NCI-H524 (cell line): ENCODE results near the gene HPS6.
"Not testable (repeated sequence)": the region's sequence is repeated elsewhere in the genome, so short reads cannot be mapped to it uniquely, and the experiment has no call there.

ENCODE experiments used
- DNase-seq, 2 experiments: peaks; one replicate each; lab custom pipeline; 2025; lab: John Stamatoyannopoulos, UW

Gene HPS6

DNA sequence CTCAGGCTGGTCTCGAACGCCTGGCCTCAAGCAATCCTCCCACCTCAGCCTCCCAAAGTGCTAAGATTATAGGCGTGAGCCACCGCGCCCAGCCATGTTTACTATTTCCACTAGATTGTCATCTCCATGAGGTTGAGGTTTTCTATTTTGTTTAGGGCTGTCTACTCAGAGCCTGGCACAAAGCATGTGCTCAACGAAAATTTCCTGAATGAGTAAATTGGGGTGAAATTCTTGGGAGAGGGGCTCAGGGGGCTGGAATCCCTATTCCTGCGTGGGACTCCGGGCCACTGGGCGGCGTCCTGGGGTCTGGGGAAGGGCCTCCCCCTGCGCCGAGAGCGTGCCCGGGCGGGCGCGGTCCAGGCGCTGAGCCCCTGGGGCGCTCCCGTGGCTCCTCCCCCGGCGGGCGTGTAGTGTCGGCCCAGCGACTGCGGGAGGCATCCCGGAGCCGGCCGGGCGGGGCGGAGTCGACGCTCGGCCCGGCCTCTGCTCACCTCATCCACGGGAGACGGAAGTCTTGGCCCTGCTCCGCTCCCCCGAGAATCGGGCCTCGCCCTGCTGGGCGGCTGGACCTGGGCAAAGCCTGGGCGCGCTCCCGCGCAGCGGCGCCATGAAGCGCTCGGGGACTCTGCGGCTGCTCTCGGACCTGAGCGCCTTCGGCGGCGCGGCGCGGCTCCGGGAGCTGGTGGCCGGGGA lies at the start of gene HPS6:
HPS6 (plus strand) TSS at position 482 of the 693 bp plus-strand sequence; CDS start at position 608, 126 bp downstream.
- peak; percentile 26 to 73 for DNase-seq

DNA sequence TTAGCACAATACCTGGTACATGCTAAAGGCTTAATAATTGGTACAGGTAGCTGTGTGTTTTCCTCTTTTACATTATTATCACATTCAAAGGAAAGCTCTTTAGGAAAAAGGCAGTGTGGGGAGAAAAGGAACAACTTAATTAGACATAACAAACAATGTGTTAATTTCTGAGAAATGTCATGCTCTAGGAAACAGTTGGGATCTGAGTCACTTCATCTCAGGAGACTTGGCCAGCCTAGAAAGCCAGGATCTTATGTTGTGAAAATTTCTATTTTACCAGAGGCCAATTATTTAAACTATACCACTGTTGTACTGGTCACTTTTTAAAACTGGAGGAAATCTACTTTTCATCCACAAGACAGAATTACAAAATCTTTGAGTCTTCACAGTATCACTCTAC lies 48.7 kb upstream of the HPS6 start:
- DNase-seq: no peak

DNA sequence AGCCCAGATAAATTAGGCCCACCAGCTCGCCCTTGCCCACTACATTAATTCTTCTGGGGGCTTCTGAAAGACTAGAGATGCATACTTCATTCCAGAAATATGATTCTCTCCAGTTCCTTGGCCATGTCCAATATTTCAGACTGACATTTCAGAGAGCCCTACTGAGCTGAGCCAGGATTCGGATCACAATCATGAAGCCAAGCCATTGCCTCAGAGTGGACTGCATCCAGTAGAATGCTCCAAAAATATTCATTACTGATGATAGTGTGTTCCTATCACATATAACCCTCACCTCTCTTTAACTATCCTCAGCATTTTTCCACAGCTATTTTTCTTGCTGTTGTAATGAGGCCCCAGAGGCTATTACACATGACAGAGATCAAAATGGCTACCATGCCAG lies 47.9 kb upstream of the HPS6 start:
- DNase-seq: no peak

DNA sequence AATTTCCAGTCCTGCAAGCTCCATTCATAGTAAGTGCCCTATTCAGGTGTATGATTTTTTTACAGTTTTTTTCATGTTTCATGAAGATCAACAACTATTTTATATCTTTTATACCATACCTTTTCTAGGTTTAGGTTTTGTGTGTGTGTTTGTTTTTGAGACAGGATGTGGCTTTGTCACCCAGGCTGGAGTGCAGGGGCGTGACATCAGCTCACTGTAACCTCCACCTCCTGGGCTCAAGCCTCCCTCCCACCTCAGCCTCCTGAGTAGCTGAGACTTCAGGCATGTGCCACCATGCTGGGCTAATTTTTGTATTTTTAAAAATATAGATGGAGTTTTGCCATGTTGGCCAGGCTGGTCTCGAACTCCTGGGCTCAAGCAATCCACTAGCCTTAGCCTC lies 44.2 kb upstream of the HPS6 start:
- DNase-seq: no peak

DNA sequence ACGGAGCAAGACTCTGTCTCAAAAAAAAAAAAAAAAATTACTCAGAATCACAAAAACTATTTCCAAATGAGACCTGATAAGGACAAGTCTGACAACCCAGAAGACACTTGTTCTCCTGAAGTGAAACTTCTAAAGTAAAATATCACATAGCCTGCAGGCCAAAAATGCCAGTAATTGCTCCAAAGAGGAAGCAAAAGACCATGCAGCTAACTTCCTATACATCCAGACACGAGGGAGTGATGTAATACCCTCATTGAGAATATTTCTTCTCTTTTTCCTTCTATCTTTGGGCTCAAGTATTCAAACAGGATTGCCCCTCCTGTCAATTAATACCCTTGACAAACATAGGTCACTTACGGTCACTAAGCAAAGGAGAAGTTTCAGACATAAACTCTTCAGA lies 40.4 kb upstream of the HPS6 start:
- DNase-seq: no peak

DNA sequence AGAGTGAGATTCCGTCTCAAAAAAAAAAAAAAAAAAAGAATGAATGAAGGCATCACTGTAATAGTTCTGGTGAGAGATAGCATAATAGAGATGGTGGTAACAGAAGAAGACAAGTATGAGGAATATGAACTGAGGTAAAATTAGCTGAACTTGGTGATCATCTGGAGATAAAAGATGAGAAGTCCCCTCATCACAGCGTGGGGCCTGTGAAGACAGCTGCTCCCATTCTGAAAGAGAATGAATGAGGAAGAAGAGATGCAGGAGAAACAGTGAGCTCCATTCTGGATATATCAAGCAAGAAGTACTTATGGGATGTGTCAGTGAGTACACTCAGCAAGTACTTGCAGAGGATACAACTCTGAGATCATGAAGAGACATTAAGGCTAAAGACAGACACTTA lies 37.9 kb upstream of the HPS6 start:
- no peak for DNase-seq

DNA sequence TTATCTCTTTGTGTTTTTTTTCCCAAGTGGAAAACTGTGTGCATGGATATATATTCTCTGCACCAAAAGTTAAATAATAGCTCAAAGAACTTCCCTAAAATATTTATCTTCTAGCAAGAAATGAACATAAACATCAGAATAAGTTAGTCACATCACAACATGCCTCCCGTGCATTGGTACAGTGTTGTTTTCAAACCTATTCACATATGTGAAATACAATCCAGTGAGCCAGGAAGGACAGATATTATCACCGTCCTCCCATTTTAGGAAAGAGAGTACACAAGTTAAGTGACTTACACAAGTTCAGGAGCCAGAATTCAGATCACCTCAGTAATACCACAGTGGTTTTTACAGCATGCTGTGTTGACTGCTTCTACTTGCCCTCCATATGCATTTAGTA lies 31.4 kb upstream of the HPS6 start:
- no peak for DNase-seq

DNA sequence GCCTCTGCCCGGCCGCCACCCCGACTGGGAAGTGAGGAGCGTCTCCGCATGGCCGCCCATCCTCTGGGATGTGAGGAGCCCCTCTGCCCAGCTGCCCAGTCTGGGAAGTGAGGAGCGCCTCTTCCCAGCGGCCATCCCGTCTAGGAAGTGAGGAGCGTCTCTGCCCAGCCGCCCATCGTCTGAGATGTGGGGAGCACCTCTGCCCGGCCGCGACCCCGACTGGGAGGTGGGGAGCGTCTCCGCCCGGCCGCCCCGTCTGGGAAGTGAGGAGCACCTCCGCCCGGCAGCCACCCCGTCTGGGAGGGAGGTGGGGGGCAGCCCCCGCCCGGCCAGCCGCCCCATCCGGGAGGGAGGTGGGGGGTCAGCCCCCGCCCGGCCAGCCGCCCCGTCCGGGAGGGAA lies 29.3 kb upstream of the HPS6 start:
- not testable (repeated sequence) for DNase-seq

DNA sequence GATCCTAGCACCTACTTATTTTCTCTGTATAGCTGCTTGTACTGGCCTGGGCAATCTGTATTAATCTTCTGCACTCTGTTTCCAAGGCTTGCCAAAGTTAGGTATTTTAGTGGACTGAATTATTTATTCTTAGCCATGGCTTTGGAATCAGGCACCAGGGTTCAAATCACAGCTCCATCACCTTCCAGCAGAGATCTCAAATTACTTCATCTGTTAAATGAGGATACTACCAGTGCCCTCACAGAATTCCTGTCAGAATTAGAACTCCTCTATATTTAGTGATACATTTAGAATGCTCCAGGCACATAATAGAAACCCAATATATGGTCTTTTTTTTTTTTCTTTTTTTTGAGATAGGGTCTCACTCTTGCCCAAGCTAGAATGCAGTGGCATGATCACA lies 26.7 kb upstream of the HPS6 start:
- DNase-seq: no peak

DNA sequence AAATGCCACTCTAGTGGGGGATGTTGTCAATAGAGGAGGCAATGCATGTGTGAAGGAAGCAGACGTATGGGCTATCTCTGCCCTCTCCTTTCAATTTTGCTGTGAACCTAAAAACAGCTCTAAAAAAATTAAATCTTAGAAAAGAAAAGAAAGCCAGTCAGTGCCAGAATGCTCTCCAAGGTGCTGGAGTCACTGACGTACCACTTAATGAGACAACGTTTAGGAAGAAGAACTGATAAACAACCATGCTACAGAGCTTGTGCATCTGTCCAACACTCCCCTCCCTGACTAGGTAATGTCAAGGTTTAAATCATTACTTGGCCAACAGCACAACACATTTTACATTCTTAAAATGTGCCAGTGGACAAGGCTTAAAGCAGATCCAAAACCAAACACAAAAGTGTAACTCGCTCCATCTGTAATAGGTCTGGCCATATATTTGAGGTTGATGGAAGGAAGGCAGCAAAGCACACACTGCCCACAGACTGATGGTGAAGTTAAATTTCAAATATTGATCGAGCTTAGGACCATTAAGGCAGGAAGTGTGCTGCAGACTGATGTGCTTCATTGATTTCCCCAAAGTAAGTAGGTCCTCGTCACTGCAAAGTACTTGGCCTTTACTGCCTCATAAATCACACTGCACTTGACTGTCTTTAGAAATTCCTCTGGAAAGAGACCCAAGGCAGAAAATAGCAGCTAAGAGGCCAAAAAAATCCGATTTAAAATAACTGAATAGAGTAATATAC lies 24.7 kb upstream of the HPS6 start:
- no peak for DNase-seq

DNA sequence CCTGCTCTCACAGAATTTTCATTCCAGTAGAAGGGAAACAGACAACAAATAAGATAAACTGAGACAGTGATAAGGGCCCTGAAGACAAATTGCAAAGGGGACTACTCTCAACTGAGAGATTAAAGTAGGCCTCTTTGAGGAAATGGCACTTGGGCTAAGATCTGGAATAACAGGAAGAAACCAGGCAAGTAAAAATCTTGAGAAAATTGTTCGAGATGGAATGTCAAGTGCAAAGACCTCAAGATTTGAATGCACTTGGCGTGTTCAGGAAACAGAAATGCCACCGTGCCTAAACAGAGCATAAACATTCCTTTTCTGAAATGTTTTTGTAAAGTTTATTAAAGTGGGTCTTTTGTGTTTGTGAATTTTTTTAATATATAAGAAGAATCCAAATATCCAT lies 19.9 kb upstream of the HPS6 start:
- no peak for DNase-seq

DNA sequence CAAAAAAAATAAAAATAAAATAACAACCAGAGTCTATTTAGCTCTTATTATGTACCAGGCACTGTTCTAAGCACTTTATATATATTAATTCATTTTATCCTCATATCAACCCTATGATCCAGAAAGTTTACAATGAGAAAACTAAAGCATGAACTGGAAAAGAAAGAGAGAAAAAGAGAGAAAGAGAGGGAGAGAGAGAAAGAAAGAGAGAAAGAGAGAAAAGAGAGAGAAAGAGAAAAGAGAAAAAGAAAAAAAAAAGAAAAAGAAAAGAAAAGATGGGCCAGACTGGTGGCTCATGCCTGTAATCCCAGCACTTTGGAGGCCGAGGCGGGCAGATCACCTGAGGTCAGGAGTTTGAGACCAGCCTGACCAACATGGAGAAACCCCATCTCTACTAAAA lies 19.1 kb upstream of the HPS6 start:
- no peak for DNase-seq

DNA sequence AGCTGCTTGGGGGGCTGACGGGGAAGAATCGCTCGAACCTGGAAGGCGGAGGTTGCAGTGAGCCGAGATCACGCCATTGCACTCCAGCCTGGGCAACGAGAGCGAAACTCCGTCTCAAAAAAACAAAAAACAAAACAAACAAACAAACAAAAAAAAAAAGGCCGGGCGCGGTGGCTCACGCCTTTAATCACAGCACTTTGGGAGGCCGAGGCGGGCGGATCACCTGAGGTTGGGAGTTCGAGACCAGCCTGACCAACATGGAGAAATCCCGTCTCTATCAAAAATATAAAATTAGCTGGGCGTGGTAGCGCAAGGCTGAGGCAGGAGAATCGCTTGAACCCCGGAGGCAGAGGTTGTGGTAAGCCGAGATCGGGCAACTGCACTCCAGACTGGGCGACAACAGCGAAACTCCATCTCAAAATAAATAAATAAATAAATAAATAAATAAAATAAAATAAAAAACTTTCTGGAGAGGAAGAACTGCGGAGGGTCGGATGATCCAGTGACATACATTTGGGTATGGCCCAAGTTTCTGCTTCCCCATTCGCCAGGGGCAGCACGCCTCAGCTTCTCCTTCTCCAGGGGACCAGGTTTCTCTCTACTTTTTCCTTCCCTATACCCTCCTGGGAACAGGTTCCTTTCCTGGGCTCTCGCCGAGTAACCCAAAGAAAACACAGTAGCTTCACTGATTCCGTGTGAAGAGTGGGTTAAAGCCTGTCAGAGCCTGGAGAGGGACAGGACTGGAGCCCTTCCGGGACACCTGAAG lies 10.1 kb upstream of the HPS6 start:
- peak in 1 of 2 experiments; percentile 31 for DNase-seq

DNA sequence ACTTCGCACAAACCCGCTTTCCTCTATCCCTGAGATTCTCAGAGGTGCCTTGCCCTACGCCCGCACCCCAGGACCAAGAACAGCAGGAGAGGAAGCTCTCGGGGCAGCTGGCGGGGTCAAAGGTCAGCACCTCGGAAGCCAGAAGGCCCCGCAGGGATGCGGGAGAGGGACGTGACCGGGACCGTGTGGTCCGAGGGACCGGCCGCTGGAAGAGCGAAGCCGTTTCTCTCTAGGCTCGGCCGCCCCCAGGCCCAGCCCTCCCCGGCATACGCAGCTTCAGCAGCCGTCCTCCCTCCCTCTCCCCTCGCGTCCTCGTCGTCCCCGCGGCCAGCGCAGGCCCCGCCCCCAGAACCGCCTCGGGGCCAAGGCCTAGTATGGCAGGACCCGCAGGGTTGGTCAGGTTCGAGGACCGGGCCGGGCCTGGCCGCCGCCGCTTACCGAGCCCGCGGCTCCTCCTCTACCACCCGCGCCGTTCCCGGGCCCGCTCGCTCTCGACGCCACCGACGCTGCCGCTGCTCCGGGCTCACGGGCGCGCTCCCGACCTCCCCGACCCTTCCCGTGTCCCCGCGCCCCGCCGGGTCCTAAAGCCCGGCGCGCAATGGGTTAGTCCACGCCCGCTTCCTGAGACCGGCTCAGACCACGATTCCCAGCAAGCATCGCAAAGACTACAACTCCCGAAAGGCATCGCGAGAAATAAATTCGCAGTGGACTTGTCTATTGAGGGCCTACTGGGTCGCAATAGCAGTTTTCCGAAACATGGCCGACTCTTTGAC lies 9.3 kb upstream of the HPS6 start, which contains the start of gene ARMH3:
ARMH3 (minus strand) TSS at position 527 of the 773 bp plus-strand sequence. CDS start 16,059 bp downstream, outside the sequence.
- DNase-seq: peak; percentile 67 to 88

DNA sequence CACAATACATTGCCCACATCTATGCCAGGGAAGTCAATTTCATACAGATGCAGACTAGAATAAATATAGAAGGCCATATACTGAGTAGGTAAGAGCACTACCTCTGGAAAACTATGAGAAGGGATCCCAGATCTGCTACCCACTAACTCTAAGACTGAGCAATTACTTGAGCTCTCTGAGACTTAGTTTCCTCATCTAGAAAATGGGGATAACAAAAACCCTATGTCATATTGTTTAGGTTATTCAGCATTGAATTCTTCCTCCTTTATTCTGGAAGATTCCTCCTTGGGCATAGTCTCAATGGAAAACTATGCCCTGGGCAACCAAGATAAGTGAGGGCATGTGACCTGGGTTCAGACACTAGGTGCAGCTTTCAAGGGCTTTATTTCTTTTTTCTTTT lies 5.2 kb upstream of the HPS6 start:
- DNase-seq: no peak

DNA sequence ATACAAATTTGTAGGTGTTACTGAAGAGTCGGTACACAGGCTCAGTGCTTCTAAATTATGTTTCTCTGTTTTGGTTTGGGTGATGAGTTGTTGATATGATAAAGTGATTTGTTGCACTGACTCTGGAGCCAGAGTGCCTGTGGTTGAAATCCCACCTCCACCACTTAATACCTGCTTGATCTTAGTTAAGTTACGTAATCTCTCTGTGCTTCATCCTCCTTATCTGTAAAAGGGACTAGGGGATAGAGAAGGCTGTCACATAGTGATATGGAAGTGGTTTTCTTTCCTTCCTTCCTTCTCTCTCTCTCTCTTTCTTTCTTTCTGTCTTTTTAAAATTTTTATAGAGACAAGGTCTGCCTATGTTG lies 664 bp upstream of the HPS6 start:
- no peak for DNase-seq

DNA sequence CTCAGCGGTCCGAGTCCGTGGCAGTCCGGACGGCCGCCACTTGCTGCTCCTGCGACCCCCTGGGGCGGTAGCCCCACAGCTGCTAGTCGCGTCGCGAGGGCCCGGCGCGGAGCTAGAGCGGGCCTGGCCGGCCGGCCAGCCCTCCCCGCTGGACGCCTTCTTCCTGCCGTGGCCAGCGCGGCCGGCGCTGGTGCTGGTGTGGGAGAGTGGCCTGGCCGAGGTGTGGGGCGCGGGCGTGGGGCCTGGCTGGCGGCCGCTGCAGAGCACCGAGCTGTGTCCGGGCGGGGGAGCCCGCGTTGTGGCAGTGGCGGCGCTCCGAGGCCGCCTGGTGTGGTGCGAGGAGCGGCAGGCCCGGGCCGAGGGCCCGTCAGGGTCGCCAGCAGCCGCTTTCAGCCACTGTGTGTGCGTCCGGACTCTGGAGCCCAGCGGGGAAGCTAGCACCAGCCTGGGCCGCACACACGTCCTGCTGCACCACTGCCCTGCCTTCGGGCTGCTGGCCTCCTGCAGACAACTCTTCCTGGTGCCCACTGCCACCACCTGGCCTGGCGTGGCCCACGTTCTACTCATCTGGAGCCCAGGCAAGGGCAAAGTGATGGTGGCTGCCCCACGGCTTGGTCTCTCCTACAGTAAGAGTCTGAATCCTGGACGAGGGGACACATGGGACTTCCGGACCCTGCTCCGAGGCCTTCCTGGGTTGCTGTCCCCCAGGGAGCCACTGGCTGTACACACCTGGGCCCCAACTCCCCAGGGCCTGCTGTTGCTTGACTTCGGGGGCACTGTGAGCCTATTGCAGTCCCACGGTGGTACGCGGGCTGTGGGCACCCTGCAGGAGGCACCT lies 631 bp downstream of the HPS6 start:
- DNase-seq: peak in 1 of 2 experiments; percentile 19

DNA sequence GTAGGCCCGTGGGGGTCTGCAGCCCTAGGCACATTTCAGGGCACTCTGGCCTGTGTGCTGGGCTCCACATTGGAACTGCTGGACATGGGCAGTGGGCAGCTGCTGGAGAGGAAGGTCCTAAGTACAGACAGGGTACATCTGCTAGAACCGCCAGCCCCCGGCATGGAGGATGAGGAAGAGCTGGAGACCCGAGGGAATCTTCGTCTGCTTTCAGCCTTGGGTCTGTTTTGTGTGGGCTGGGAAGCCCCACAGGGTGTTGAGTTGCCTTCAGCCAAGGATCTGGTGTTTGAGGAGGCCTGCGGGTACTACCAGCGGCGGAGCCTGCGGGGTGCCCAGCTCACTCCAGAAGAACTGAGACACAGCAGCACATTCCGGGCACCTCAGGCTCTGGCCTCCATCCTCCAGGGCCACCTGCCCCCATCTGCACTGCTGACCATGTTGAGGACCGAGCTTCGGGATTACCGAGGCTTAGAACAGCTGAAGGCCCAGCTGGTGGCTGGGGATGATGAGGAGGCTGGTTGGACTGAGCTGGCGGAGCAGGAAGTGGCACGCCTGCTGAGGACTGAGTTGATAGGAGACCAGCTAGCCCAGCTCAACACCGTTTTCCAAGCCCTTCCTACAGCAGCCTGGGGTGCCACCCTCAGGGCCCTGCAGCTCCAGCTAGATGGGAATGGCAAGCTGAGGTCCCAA lies 1.4 kb downstream of the HPS6 start:
- DNase-seq: peak; percentile 50 to 75

DNA sequence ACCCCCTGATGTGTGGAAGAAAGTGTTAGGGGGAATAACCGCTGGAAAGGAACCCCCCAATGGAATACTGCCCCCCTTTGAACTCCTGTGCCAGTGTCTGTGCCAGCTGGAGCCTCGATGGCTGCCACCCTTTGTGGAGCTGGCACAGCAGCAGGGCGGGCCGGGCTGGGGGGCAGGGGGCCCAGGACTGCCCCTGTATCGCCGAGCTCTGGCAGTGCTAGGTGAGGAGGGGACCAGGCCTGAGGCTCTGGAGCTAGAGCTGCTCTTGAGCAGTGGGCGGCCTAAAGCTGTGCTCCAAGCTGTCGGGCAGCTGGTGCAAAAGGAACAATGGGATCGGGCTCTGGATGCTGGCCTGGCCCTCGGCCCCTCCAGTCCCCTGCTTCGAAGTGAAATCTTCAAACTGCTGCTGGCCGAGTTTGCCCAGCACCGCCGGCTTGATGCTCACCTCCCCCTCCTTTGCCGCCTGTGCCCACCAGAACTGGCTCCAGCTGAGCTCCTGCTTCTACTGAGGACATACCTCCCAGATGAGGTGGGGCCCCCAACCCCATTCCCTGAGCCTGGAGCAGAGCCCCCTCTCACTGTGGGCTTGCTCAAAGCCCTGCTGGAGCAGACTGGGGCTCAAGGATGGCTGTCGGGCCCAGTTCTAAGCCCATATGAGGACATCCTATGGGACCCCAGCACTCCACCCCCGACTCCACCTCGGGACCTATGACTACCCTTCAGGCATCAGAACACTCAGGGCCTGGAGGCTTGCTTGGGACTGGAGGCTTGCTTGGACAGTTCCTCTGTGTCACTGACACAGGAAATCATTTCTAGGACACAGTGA lies 2.2 kb downstream of the HPS6 start:
- DNase-seq: peak in 1 of 2 experiments; percentile 28

DNA sequence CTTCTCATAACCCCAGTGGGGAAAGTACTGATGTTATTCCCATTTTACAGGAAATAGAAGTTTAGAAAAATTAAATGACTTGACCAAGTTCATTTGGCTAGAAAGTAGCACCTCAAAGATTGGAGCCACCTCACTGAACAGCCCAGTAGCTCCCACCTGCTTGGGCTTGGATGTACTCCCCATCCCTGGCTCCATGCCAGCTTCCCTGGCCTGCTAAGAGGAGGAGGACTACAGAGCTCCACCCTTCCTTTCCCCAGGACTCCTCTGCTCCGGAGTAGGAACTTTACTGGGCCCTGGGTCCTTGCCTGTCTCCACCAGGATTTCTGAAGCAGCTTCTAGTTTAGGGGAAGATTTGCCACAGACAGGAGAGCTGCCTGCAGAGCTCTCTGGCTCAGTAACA lies 3.1 kb downstream of the HPS6 start:
- peak in 1 of 2 experiments; percentile 3 for DNase-seq
